MM.1S (cell line): ENCODE results near the gene PNPLA3.

Source experiments
- EZH2 ChIP-seq: fragments of 300-600 bp; sonication (generic); optimal IDR thresholded peaks from 2 replicates; pipeline ENCODE3; 2017; ENCODE audit warnings: low read depth, mild to moderate bottlenecking, antibody characterized with exemption, low read length, mixed read lengths
- TF ChIP-seq, protein P1 (sequence below): fragments of 300-600 bp; sonication (generic); IDR thresholded peaks from 2 replicates; pipeline ENCODE4 v1.5.1; 2016; ENCODE audit warnings: antibody characterized with exemption, low read length, mixed read lengths

DNA sequence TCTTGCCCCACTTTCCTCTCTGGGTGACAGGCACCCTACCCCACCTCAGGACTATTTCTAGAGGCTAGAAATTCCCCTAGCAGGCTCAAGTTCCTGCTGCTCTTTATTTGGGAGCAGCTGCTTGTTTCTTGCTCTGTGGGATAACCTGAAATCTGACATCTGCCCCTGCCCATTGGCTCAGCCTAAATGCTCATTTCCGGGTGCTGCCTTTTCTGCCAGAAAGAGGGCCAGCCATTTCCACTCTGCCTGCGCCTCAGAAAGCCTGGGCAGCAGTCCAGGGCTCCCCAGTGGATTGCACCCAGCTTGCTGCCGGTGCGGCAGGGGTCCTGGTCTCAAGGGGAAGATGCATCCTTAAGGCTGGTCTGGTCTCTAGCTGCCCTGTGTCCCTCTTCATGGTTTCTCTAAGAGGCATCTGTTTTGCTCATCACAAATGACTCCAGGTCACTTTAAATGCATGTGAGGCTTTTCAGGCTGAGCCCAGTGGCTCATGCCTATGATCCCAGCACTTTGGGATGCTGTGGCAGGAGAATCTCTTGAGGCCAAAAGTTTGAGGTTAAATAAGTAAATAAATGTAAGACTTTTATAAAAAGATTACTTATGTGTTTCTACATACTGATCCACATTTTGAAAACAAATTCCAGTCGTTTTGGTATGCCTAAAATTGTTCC, 21.5 kb upstream of the PNPLA3 start:
- TF ChIP-seq, protein P1, sequence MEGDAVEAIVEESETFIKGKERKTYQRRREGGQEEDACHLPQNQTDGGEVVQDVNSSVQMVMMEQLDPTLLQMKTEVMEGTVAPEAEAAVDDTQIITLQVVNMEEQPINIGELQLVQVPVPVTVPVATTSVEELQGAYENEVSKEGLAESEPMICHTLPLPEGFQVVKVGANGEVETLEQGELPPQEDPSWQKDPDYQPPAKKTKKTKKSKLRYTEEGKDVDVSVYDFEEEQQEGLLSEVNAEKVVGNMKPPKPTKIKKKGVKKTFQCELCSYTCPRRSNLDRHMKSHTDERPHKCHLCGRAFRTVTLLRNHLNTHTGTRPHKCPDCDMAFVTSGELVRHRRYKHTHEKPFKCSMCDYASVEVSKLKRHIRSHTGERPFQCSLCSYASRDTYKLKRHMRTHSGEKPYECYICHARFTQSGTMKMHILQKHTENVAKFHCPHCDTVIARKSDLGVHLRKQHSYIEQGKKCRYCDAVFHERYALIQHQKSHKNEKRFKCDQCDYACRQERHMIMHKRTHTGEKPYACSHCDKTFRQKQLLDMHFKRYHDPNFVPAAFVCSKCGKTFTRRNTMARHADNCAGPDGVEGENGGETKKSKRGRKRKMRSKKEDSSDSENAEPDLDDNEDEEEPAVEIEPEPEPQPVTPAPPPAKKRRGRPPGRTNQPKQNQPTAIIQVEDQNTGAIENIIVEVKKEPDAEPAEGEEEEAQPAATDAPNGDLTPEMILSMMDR: no peak
- TF ChIP-seq EZH2: no peak
